Caco-2 (cell line): ENCODE data around the gene WDR1. TPM values are rescaled to one million over a fixed set of nuclear protein-coding genes. Genes with fewer than 3 reads are reported as not detected.

ENCODE experiments used
- BruUV-seq: library from RNA; stranded (reverse); fragments of 400-500 nt; replicated peaks from 2 replicates; lab custom pipeline; 2021; lab: Mats Ljungman, UMichigan
- CTCF ChIA-PET: fragments of 300-600 bp; sonication (Branson Sonifier 250); formaldehyde crosslinking; loops from one replicate; lab custom pipeline; 2022; ENCODE audit warnings: antibody characterized with exemption; lab: Charles Lee
- POLR2A ChIA-PET: fragments of 300-600 bp; sonication (Branson Sonifier 250); formaldehyde crosslinking; loops from one replicate; lab custom pipeline; 2022; ENCODE audit warnings: antibody characterized with exemption; lab: Charles Lee
- DNase-seq, 2 experiments: peaks; one replicate each; pipeline versions ENCODE4 v3.0.0 to v3.0.0-alpha.2; 2020 to 2022
- H3K27me3 ChIP-seq: replicated peaks from 2 replicates; pipeline ENCODE4 v1.6.0; 2011; ENCODE audit warnings: low read length; ENCODE audit not compliant: control insufficient read depth, insufficient read depth
- H3K36me3 ChIP-seq: 2 replicates; pipeline ENCODE4 v1.5.1; 2011; ENCODE audit warnings: low read length; ENCODE audit not compliant: control insufficient read depth, insufficient read depth
- H3K4me1 ChIP-seq: fragments of 250-450 bp; sonication (Bioruptor Pico); 2 replicates; pipeline ENCODE4 v1.5.1; 2020; ENCODE audit warnings: mild to moderate bottlenecking
- H3K4me3 ChIP-seq: 2 replicates; pipeline ENCODE4 v1.5.1; 2011; ENCODE audit warnings: low read depth, mild to moderate bottlenecking, control low read depth, low read length
- H3K9me3 ChIP-seq: fragments of 250-450 bp; sonication (Bioruptor Pico); 2 replicates; pipeline ENCODE4 v1.5.1; 2020; ENCODE audit warnings: mild to moderate bottlenecking, moderate library complexity
- H3K27ac Mint-ChIP-seq: one replicate; pipeline ENCODE4 v1.8.0; 2022; ENCODE audit warnings: mixed read lengths; ENCODE audit not compliant: unreplicated experiment
- H3K27me3 Mint-ChIP-seq: one replicate; pipeline ENCODE4 v1.8.0; 2022; ENCODE audit warnings: mixed read lengths; ENCODE audit not compliant: insufficient read depth, unreplicated experiment
- H3K36me3 Mint-ChIP-seq: one replicate; pipeline ENCODE4 v1.8.0; 2022; ENCODE audit warnings: mild to moderate bottlenecking, mixed read lengths; ENCODE audit not compliant: insufficient read depth, unreplicated experiment
- H3K4me1 Mint-ChIP-seq: one replicate; pipeline ENCODE4 v1.8.0; 2022; ENCODE audit warnings: low read depth, mixed read lengths; ENCODE audit not compliant: unreplicated experiment
- H3K4me3 Mint-ChIP-seq: one replicate; pipeline ENCODE4 v1.8.0; 2022; ENCODE audit warnings: mild to moderate bottlenecking, moderate library complexity, mixed read lengths; ENCODE audit not compliant: unreplicated experiment
- H3K9me3 Mint-ChIP-seq: one replicate; pipeline ENCODE4 v1.8.0; 2022; ENCODE audit warnings: mixed read lengths; ENCODE audit not compliant: unreplicated experiment
- intact Hi-C: fragments of 100-400 bp; cut with micrococcal nuclease; formaldehyde crosslinking; loops from one replicate; pipeline ENCODE4 v1.10.0; 2022; ENCODE audit not compliant: unreplicated experiment
- total RNA-seq: library from RNA; stranded (reverse); gene quantifications from 2 replicates; pipeline ENCODE4 v1.2.3, GENCODE V29; 2022
- TF ChIP-seq, protein P1 (sequence below), 2 experiments: fragments of 200-600 bp in 1 of 2; IDR thresholded peaks; 1 replicate in 1 of 2; 2 replicates in 1 of 2; pipeline versions ENCODE4 v1.5.1 to v1.8.0; 2011 to 2022; ENCODE audit warnings: antibody characterized with exemption in 1 of 2, control low read depth in 1 of 2, inconsistent platforms in 1 of 2, low read depth in 1 of 2, low read length in 1 of 2, mild to moderate bottlenecking in 1 of 2, moderate library complexity in 1 of 2; ENCODE audit not compliant: insufficient read depth in 1 of 2, severe bottlenecking in 1 of 2, unreplicated experiment in 1 of 2

The WDR1 gene
- total RNA-seq, 1 experiment from 2014 or later, result 250 TPM

GRCh38 chr4:10033191-10033881 lies 83.3 kb downstream of the WDR1 start:
- peak in 1 of 2 experiments; percentile 17 for DNase-seq
- peaks cover 25% of the 10 kb centered on the region for H3K4me1 Mint-ChIP-seq
- POLR2A ChIA-PET, result no interaction called here
- H3K9me3 Mint-ChIP-seq, result no peaks in the 10 kb centered on the region
- no peaks in the 10 kb centered on the region for H3K27me3 Mint-ChIP-seq
- intact Hi-C loops, result no loop called here
- H3K27ac Mint-ChIP-seq, result peak overlapping the region; percentile 24
- CTCF ChIA-PET, result interaction anchor here (1.8 kb wide), 1 partner anchor 14 kb away, joined by 4 read pairs; no protein-coding TSS in a partner anchor
- BruUV-seq, result no TSS peak
- Histone ChIP-seq H3K36me3 (no peaks in the 10 kb centered on the region), H3K9me3 (no peaks in the 10 kb centered on the region), H3K27me3 (no peaks in the 10 kb centered on the region), H3K4me1 (peaks cover 33% of the 10 kb centered on the region), H3K4me3 (no peak overlapping the region)
- TF ChIP-seq, protein P1, sequence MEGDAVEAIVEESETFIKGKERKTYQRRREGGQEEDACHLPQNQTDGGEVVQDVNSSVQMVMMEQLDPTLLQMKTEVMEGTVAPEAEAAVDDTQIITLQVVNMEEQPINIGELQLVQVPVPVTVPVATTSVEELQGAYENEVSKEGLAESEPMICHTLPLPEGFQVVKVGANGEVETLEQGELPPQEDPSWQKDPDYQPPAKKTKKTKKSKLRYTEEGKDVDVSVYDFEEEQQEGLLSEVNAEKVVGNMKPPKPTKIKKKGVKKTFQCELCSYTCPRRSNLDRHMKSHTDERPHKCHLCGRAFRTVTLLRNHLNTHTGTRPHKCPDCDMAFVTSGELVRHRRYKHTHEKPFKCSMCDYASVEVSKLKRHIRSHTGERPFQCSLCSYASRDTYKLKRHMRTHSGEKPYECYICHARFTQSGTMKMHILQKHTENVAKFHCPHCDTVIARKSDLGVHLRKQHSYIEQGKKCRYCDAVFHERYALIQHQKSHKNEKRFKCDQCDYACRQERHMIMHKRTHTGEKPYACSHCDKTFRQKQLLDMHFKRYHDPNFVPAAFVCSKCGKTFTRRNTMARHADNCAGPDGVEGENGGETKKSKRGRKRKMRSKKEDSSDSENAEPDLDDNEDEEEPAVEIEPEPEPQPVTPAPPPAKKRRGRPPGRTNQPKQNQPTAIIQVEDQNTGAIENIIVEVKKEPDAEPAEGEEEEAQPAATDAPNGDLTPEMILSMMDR (IDR thresholded peaks at IDR 0.05; ENCODE audit: insufficient read depth in 1 of 2, low read depth in 1 of 2, low read length in 1 of 2, severe bottlenecking in 1 of 2, unreplicated experiment in 1 of 2), result no peak
- H3K36me3 Mint-ChIP-seq, result no peaks in the 10 kb centered on the region
- H3K4me3 Mint-ChIP-seq, result no peak overlapping the region

DNA sequence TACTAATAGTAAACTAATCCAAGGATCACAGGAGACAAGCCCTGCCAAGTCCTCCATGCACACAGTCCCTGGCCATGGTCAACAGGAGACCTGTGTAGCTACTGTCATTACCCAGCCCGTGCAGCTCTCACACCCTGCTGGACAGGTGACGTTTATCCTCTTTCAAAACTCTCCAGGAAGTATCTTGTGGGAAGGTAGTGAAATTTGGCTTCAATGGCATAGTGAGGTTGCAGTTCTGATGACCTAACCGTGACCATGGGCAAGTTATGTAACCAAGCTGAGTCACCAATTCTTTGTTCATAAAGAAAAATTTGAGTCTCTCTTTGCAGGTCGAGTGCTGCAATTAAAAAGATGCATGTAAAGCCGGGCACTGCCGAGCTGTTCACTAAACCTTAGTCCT lies 84.0 kb downstream of the WDR1 start:
- no TSS peak for BruUV-seq
- Histone ChIP-seq H3K4me1 (peaks cover 33% of the 10 kb centered on the region), H3K27me3 (no peaks in the 10 kb centered on the region), H3K9me3 (no peaks in the 10 kb centered on the region), H3K4me3 (no peak overlapping the region), H3K36me3 (no peaks in the 10 kb centered on the region)
- peak in 1 of 2 experiments; percentile 28 for DNase-seq
- no peak overlapping the region for H3K27ac Mint-ChIP-seq
- H3K36me3 Mint-ChIP-seq, result no peaks in the 10 kb centered on the region
- ChIA-PET POLR2A (no interaction called here), CTCF (interaction anchor here (1.8 kb wide), 1 partner anchor 13 kb away, joined by 4 read pairs; no protein-coding TSS in a partner anchor)
- TF ChIP-seq, protein P1 (IDR thresholded peaks at IDR 0.05; ENCODE audit: insufficient read depth in 1 of 2, low read depth in 1 of 2, low read length in 1 of 2, severe bottlenecking in 1 of 2, unreplicated experiment in 1 of 2), result no peak
- intact Hi-C loops, result no loop called here
- H3K27me3 Mint-ChIP-seq, result no peaks in the 10 kb centered on the region
- no peaks in the 10 kb centered on the region for H3K9me3 Mint-ChIP-seq
- H3K4me1 Mint-ChIP-seq, result peaks cover 25% of the 10 kb centered on the region
- no peak overlapping the region for H3K4me3 Mint-ChIP-seq

- ChIA-PET CTCF (interaction anchor here (1.8 kb wide), 1 partner anchor 12 kb away, joined by 4 read pairs; no protein-coding TSS in a partner anchor), POLR2A (no interaction called here)
- Histone ChIP-seq H3K27me3 (no peaks in the 10 kb centered on the region), H3K4me3 (no peak overlapping the region), H3K9me3 (no peaks in the 10 kb centered on the region), H3K36me3 (no peaks in the 10 kb centered on the region), H3K4me1 (peaks cover 33% of the 10 kb centered on the region)
- no TSS peak for BruUV-seq
- peak in 1 of 2 experiments; percentile 63 for DNase-seq
- intact Hi-C loops, result no loop called here
- Mint-ChIP-seq H3K4me1 (peaks cover 25% of the 10 kb centered on the region), H3K27ac (no peak overlapping the region), H3K36me3 (no peaks in the 10 kb centered on the region), H3K27me3 (no peaks in the 10 kb centered on the region), H3K4me3 (no peak overlapping the region), H3K9me3 (no peaks in the 10 kb centered on the region)
- TF ChIP-seq, protein P1 (IDR thresholded peaks at IDR 0.05; ENCODE audit: insufficient read depth in 1 of 2, low read depth in 1 of 2, low read length in 1 of 2, severe bottlenecking in 1 of 2, unreplicated experiment in 1 of 2), result no peak
Measured at GRCh38 chr4:10031668-10032590, 84.7 kb downstream of the WDR1 start.
